ENCODE data around the gene HECA. TPM values are rescaled to one million over a fixed set of nuclear protein-coding genes. Genes with fewer than 3 reads are reported as not detected.

The HECA gene
- total and polyA plus RNA-seq, 2 of the 4 experiments (the other 2 are of a cell fraction), result 3.1 to 4.3 TPM

- no peak overlapping the region; the same call in 1 of the 2 replicates for H2AK5ac ChIP-seq (ENCODE audit: low read depth, low read length)
- ChIA-PET CTCF (interaction anchor here (0.6 to 1.7 kb wide), 2 partner anchors 16 to 719 kb away, joined by 3 to 4 read pairs; no protein-coding TSS in a partner anchor), POLR2A (ENCODE audit: unreplicated experiment) (no interaction called here)
- TF ChIP-seq ELK1 (IDR thresholded peaks at IDR 0.05; ENCODE audit: borderline replicate concordance, low read depth, low read length), result no peak
- H3K56ac ChIP-seq (ENCODE audit: extremely low read depth, insufficient read depth, low read length), result no peak overlapping the region
- H3K4me2 ChIP-seq (ENCODE audit: low read depth, low read length), result peak overlapping the region; percentile 52; the same call in 1 of the 2 replicates
- no TSS peak for BruUV-seq (replicated peaks)
- dilution Hi-C loops (cut with HindIII; ENCODE audit: low sequenced_read_pairs, unreplicated experiment) (no loop called here), in situ Hi-C loops (cut with MboI; ENCODE audit: low sequenced_read_pairs) (no loop called here), intact Hi-C loops (cut with micrococcal nuclease) (loop anchor here (2.0 kb wide), 1 partner anchor 13 kb away; no protein-coding TSS in a partner anchor)
- no peak overlapping the region; the same call in 1 of the 2 replicates for H3K9ac ChIP-seq (ENCODE audit: low read depth, low read length)
- H3K4me3 ChIP-seq (ENCODE audit: insufficient read depth, low read depth, low read length), result no peak overlapping the region
- ATAC-seq (ENCODE audit: low read depth), result peak; percentile 56
- 0 out of 2 replicates have a peak overlapping the region, but pooled peaks have one; percentile 31 for H3K23ac ChIP-seq (ENCODE audit: low read depth, low read length)
- H4K8ac ChIP-seq (ENCODE audit: low read depth in 2 of 2, low read length in 2 of 2), result no peak overlapping the region; a peak in 1 of 4 replicates
- H3K79me1 ChIP-seq (ENCODE audit: low read depth in 1 of 2, low read length in 2 of 2), result peaks cover 23 to 33% of the 10 kb centered on the region in 2 experiments
- no peak overlapping the region for H2AFZ ChIP-seq (replicated peaks; ENCODE audit: low read length, poor library complexity)
- no peak overlapping the region for H2AK9ac ChIP-seq (replicated peaks; ENCODE audit: low read depth, low read length, poor library complexity)
- H3K4ac ChIP-seq (ENCODE audit: low read depth, low read length), result no peak overlapping the region
- H3K9me3 ChIP-seq (ENCODE audit: control insufficient read depth, insufficient read depth, low read length), result no peaks in the 10 kb centered on the region
- no peak overlapping the region; the same call in 1 of the 2 replicates for H3K18ac ChIP-seq (ENCODE audit: low read depth, low read length)
- peak; percentile 84 for DNase-seq
- H4K5ac ChIP-seq (ENCODE audit: low read depth, low read length), result no peak overlapping the region
- no peak overlapping the region for H2BK5ac ChIP-seq (ENCODE audit: low read depth, low read length, poor library complexity, severe bottlenecking)
- H3K9me1 ChIP-seq (ENCODE audit: insufficient read depth, low read length), result peaks cover 8% of the 10 kb centered on the region
- H3K27me3 ChIP-seq (ENCODE audit: control insufficient read depth, insufficient read depth, low read length), result no peaks in the 10 kb centered on the region
- peaks cover 28% of the 10 kb centered on the region; the same call in 1 of the 2 replicates for H4K20me1 ChIP-seq (ENCODE audit: insufficient read depth, low read length)
- H2BK15ac ChIP-seq (ENCODE audit: low read depth, low read length), result no peak overlapping the region
- H3K27ac ChIP-seq (ENCODE audit: insufficient read depth, low read length), result peak overlapping the region; percentile 56; the same call in 1 of the 2 replicates
- peaks cover 27% of the 10 kb centered on the region for H3K4me1 ChIP-seq (ENCODE audit: control insufficient read depth, insufficient read depth, low read length)
- 0 out of 2 replicates have a peak overlapping the region, but pooled peaks have one; percentile 35 for H2BK120ac ChIP-seq (ENCODE audit: low read depth, low read length)
- H4K91ac ChIP-seq (ENCODE audit: insufficient read depth, low read depth, low read length), result no peak overlapping the region
- H2BK20ac ChIP-seq (ENCODE audit: low read depth, low read length), result peak overlapping the region; percentile 27; the same call in 1 of the 2 replicates
- peak overlapping the region; percentile 33; the same call in 1 of the 2 replicates for H3K14ac ChIP-seq (replicated peaks; ENCODE audit: low read depth, low read length)
- WGBS, 2 experiments (ENCODE audit: extremely low coverage in 2 of 2, insufficient read length in 1 of 2), result no CpG with 5 or more reads among the region's 5 CpGs
- H3K36me3 ChIP-seq (ENCODE audit: control insufficient read depth, insufficient read depth, low read length), result no peaks in the 10 kb centered on the region
Observed at GRCh38 chr6:139152088-139152891, 17.4 kb downstream of the HECA start.
